Kidney epithelial cell (primary cell): Measurements from ENCODE around the gene NIPA2. TPM values are rescaled to one million over a fixed set of nuclear protein-coding genes. Genes with fewer than 3 reads are reported as not detected.

ENCODE experiments used
- DNase-seq: peaks from one replicate; pipeline ENCODE4 v3.0.0-alpha.2; 2010; ENCODE audit warnings: low read depth
- H3K27me3 ChIP-seq: 2 replicates; pipeline ENCODE4 v1.6.0; 2011; ENCODE audit warnings: low read length; ENCODE audit not compliant: control insufficient read depth, insufficient read depth
- H3K36me3 ChIP-seq: 2 replicates; pipeline ENCODE4 v1.5.1; 2011; ENCODE audit warnings: low read length; ENCODE audit not compliant: control insufficient read depth, insufficient read depth
- H3K4me3 ChIP-seq: 2 replicates; pipeline ENCODE4 v1.5.1; 2011; ENCODE audit warnings: low read depth, mild to moderate bottlenecking, control low read depth, low read length
- total RNA-seq: library from RNA; depleted of rRNA; stranded (reverse); fragments of >200 nt; gene quantifications from 2 replicates; pipeline ENCODE4 v1.2.3, GENCODE V29; 2015
- TF ChIP-seq, protein P1 (sequence below): IDR thresholded peaks from 2 replicates; pipeline ENCODE4 v1.5.1; 2011; ENCODE audit warnings: mild to moderate bottlenecking, moderate library complexity, low read length, control low read depth, inconsistent platforms; ENCODE audit not compliant: insufficient read depth, poor library complexity, severe bottlenecking

The NIPA2 gene
- total RNA-seq, 1 donor from 2014 or later: 116 TPM

DNA sequence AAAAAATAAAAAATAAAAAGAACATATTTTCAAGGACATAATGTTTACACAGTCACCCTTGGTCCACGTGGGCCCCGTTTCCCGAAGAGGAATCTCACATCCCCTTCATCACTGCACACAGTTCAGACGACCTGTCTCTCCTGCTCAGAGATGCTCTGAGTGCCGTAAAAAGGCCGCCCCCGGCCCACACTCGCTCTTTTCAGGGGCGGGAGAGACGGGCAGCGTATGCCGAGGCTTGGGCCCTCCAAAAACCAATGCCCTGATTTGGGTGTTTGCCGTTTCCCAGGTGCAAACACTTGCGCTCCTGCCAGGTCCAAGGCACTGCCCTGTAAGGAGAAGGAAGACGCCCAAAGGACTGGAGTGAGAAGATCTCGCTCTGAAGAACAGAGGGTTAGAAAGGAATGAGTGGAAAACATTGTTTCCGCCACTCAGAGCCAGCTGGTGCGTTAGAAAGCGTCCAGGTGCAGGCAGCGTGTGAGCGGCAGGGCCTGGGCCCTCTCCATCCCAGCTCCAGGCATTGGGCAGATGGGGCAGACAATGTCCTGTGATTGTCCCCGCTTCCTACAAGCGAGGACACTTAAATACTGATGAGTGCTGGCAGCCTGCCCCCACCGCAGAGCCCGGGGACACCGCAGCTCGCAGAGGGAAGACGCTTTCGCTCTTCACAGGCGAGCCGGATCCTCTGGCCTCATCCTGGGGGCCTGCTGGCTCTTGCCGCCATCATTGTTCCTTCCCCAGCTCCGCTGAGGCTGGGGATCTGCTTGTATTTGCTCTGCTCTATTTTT lies 53.2 kb downstream of the NIPA2 start:
- Histone ChIP-seq H3K36me3 (peaks cover 3% of the 10 kb centered on the region), H3K27me3 (no peaks in the 10 kb centered on the region), H3K4me3 (no peak overlapping the region)
- DNase-seq: no peak
- TF ChIP-seq, protein P1, sequence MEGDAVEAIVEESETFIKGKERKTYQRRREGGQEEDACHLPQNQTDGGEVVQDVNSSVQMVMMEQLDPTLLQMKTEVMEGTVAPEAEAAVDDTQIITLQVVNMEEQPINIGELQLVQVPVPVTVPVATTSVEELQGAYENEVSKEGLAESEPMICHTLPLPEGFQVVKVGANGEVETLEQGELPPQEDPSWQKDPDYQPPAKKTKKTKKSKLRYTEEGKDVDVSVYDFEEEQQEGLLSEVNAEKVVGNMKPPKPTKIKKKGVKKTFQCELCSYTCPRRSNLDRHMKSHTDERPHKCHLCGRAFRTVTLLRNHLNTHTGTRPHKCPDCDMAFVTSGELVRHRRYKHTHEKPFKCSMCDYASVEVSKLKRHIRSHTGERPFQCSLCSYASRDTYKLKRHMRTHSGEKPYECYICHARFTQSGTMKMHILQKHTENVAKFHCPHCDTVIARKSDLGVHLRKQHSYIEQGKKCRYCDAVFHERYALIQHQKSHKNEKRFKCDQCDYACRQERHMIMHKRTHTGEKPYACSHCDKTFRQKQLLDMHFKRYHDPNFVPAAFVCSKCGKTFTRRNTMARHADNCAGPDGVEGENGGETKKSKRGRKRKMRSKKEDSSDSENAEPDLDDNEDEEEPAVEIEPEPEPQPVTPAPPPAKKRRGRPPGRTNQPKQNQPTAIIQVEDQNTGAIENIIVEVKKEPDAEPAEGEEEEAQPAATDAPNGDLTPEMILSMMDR: no peak

DNA sequence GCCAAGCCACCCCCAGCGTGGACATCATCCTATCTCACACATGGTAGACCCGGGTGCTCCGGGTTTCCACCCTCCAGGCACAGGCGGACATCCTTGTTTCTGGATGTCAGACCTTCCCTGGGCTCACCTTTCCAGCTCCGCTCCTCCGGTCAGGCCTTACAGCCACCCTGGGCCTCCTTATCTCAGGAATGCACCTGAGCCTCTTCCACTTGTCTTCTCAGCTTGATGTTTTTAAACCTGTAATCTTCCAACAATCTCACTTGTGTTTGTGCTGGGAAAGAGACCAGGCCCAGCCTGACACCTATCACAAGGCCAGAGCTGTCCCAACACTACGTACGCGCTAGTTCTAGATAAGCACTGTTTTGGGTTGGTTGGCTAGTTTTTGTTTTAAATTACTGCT lies 53.9 kb downstream of the NIPA2 start:
- TF ChIP-seq, protein P1: no peak
- H3K4me3 ChIP-seq: no peak overlapping the region
- no peak for DNase-seq
- peaks cover 3% of the 10 kb centered on the region for H3K36me3 ChIP-seq
- no peaks in the 10 kb centered on the region for H3K27me3 ChIP-seq

DNA sequence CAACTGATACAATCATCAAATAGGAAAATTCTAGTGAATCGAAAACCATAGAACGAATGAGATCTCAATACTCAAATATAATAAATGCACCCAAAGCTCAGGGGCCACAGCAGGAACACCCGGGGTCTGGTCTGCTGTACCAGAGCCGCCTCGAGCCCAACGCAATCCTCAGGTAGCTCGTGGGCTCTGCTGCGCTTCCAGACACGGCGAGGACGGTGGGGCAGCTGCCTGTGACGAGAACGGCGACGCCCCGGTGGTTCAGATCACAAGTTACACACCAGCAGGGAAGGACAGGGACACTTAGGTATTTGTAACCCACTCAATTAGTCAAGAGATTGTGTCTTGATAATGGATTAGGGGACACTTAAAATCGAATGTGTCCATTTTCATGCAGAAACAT lies 54.6 kb downstream of the NIPA2 start:
- TF ChIP-seq, protein P1: no peak
- no peak overlapping the region for H3K4me3 ChIP-seq

DNA sequence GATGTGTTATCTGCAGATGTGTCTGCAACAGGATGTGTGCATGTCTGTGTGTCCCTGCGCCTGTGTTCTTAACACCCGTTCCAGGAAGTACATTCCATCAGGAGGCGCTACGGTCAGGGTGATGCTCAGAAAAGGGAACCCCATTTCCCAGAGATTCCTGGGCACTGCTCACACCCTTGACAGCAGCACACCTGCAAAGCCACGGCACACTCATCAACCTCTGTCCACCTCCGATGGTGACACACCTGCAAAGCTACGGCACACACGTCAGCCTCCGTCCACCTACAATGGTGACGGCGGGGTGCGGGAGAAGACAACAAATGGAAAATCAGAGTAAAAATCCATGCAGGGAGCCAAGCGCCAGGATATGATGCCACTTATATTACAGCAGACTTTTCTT lies 55.4 kb downstream of the NIPA2 start:
- peaks cover 3% of the 10 kb centered on the region for H3K36me3 ChIP-seq
- TF ChIP-seq, protein P1: no peak
- no peak for DNase-seq

More for the DNA sequence above, 54.6 kb downstream of the NIPA2 start:
- DNase-seq: no peak
- Histone ChIP-seq H3K36me3 (peaks cover 3% of the 10 kb centered on the region), H3K27me3 (no peaks in the 10 kb centered on the region)

DNA sequence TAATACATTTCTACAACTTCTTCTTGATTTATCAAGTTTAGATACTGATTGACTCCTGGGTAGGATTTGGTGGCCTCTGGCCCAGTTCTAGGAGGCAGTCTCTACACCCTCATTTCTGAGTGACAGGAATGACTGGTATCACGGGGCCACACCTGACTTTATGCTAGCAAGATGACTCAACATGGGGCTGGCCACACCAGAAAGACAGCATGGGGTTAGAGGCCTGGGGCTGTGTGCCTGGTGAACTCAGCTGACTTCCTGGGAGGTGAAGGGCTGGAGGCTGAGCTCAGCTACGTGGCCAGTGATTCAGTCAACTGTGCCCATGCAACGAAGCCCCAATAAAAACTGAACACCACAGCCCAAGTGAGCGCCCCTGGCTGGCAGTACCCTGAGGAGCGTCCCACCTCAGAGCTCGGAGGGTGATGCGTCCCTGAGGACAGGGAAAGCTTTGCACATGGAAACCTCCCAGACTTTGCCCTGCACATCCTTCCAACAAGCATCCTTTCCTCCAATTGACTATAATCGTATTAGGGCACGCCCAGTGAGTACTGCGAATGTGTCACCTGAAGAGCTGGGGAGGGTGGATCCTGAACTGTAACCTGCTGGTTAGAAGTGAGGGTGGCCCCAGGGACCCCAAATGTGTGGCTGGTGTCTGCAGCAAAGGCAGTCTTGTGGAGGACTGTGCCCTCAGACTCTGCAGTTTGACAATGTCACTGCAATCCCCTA lies 57.2 kb downstream of the NIPA2 start:
- no peak overlapping the region for H3K4me3 ChIP-seq
- TF ChIP-seq, protein P1: no peak
- peak; percentile 77 for DNase-seq
- peaks cover 5% of the 10 kb centered on the region for H3K36me3 ChIP-seq
- no peaks in the 10 kb centered on the region for H3K27me3 ChIP-seq

More for the DNA sequence above, 55.4 kb downstream of the NIPA2 start:
- Histone ChIP-seq H3K27me3 (no peaks in the 10 kb centered on the region), H3K4me3 (no peak overlapping the region)
